ENCODE results near the gene PNKD.
"Not testable (repeated sequence)": the region's sequence is repeated elsewhere in the genome, so short reads cannot be mapped to it uniquely, and the experiment has no call there.

The PNKD gene

DNA sequence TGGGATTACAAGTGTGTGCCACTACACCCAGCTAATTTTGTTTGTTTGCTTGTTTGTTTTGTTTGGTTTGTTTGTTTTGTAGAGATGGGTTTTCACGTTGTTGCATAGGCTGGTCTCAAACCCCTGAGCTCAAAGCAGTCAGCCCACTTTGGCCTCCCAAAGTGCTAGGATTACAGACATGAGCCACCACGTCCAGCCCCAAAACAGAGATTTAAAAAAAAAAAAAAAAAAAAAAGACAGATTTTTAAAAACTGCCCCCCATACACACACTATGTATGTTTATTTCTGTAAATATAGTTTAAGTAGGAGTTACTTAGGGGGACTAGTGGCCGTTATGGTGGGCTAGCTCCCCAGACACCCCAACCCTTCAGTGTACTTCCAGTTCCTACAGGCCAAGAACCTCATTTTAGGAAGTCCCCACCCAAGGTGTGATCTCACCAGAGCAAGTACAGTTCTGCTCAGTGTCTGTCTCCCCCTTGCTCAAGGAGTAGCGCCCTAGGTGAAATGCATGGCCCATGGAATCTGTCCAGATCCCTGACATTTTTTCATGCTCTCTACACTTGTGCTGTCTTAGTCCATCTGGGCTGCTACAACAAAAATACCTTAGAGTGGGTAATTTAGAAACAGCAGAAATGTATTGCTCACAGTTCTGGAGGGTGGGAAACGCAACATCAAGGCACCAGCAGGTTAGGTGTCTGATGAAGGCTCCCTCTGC lies 23.6 kb downstream of the PNKD start:
- DNase-seq, result no peak

DNA sequence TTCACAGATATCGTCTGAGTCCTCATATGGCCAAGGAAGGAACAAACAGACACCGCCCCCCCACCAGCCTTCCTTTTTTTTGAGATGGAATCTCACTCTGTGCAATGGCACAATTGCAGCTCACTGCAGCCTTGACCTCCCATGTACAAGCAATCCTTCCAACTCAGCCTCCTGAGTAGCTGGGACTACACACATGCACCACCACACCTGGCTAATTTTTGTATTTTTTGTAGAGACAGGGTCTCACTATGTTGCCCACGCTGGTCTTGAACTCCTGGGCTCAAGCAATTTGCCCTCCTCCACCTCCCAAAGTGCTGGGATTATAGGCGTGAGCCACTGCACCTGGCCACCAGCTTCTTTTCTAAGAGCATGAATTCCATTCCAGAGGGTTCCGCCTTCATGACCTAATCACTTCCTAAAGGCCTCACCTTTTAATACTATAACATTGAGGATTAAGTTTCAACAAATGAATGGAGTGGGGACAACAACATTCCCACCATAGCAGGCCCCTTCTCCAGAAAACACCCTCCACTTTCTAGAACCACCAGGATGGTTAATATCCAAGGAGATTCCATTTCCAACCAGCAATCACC lies 24.2 kb downstream of the PNKD start:
- no peak for DNase-seq

GRCh38 chr2:218295029-218295428 lies 24.7 kb downstream of the PNKD start:
- no peak for DNase-seq

DNA sequence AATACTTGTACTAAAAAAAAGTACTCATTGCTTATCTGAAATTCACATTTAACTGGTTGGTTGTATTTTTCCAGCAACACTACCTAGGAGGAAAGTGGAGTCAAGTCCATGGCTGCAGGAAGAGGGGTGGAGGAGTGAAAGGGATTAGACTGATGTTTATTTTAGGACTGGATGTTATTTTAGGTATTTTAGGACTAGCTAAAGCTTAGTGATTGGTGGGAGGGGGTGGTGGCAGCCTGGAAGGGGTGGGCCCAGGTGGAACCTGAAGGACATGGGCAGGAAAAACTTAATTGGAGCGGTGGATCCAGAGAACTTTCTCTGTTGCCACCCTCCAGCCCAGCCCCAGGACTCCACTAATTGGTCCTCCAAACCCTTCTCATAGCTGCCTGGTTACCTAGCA lies 25.9 kb downstream of the PNKD start:
- no peak for DNase-seq

GRCh38 chr2:218296847-218297246 lies 26.5 kb downstream of the PNKD start:
- DNase-seq, result no peak

- DNase-seq, result no peak
These were observed 28.1 kb downstream of the PNKD start for GRCh38 chr2:218298314-218298875.

- DNase-seq, result no peak
These were observed 29.8 kb downstream of the PNKD start for GRCh38 chr2:218300141-218300540.

- DNase-seq, result peak; percentile 76
These were observed 31.0 kb downstream of the PNKD start for GRCh38 chr2:218301176-218301819.

GRCh38 chr2:218305383-218305782 lies 35.1 kb downstream of the PNKD start:
- no peak for DNase-seq

DNA sequence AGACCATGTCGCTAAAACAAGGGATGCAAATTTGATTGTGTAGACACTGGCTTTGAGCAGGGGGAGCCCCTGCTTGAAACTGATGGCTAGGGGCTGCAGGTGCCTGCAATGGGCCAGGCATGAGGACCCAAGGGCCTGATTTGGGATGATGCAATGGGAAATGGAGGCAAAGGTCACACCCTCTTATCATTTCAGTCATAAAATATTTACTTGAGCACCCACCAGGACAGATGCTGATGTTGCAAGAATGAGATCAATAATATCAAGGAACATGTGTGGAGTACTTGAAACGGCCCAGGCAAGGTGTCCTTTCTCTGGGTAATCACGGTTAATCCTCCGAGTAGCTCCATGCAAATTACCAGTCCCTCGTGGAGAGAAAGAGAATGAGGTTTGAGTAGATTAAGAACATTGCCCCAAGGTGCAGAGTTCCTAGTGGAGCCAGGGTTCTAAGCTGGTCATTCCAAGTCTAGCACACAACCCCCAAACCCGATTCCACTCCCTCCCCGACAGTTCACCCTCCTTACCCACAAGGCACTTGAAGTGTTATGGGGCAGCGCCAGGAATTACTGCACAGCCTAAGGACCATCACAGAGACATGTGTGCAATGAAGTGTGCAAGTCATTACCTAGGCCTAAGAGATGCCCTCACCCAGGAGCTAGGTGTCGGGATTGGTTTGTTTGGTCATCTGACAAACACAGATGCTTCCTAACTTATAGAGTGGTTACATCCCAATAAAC lies 36.0 kb downstream of the PNKD start:
- no peak for DNase-seq

DNA sequence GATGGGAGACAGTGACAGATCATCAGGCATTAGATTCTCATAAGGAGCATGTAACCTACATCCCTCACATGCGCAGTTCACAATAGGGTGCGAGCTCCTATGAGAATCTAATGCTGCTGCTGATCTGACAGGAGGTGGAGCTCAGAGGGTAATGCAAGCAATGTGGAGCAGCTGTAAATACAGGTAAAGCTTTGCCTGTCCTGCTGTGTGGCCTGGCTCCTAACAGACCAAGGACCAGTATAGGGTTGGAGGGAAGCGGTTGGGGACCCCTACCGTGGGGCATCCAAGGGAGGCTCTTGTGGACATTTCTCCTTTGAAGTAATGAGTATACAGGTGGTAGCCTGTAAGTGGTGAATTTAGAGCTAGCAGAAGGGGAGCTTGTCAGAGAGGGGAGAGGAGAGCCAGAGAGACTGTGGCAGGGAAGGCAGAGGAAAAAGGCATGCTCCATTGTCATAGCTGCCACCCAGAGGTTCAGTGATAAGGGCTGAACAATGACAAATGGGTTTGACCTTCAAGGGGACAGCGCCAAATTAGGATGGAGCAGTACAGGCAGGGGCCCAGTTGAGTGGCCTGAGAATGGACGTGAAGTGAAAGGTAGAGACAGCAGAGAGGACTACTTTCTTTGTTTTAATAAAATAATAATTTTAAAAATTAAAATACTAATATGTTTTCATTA lies 37.2 kb downstream of the PNKD start:
- no peak for DNase-seq

DNA sequence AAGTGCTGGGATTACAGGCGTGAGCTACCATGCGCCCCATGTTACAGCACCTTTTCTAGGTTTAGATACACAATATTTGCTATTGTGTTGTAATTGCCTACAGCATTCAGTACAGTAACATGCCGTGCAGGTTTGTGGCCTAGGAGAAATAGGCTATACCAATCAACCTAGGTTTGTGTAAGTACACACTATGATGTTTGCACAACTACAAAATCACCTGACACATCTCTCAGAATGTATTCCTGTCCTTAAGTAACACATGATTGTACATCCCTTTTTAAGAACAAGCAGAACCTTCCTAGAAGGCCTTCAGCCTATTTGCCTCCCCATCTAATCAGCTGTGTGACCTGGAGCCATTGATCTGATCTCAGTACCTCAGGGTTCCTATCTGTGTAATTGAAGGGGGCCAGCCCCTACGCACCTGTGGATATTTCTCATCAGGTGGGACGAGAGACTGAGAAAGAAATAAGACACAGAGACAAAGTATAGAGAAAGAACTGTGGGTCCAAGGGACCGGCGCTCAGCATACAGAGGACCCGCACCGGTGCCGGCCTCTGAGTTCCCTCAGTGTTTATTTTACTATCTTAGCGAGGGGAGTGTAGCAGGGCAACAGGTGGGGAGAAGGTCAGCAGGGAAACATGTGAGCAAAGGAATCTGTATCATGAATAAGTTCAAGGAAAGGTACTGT lies 40.7 kb downstream of the PNKD start:
- DNase-seq, result no peak

GRCh38 chr2:218311541-218312266 lies 41.4 kb downstream of the PNKD start:
- not testable (repeated sequence) for DNase-seq

DNA sequence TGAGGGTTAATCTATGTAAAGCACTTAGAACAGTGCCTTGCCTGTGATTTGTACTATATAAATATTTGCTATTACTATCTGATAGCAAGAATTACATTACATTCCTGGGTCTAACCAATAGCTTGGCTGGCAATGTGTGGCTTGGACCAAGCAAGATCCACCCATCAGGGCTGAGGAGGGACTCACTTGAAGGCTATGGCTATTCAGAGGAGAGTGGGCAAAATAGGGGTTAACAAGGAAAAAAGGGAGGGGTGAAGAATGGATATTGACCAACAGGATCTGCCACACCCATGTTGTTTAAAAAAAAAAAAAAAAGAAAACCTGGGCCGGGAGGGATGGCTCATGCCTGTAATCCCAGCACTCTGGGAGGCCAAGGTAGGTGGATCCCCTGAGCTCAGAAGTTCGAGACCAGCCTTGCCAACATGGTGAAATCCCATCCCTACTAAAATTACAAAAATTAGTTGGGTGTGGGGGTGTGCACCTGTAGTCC lies 42.0 kb downstream of the PNKD start:
- no peak for DNase-seq

- DNase-seq, result no peak
These were observed 43.0 kb downstream of the PNKD start for GRCh38 chr2:218313356-218313755.

DNA sequence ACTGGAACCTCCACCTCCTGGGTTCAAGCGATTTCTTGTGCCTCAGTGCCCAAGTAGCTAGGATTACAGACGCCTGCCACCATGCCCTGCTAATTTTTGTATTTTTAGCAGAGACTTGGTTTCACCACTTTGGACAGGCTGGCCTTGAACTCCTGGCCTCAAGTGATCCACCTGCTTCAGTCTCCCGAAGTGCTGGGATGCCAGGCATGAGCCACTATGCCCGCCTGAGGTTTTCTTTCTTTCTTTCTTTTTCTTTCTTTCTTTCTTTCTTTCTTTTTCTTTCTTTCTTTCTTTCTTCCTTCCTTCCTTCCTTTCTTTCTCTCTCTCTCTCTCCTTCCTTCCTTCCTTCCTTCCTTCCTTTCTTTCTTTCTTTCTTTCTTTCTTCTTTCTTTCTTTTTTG lies 44.4 kb downstream of the PNKD start:
- not testable (repeated sequence) for DNase-seq

DNA sequence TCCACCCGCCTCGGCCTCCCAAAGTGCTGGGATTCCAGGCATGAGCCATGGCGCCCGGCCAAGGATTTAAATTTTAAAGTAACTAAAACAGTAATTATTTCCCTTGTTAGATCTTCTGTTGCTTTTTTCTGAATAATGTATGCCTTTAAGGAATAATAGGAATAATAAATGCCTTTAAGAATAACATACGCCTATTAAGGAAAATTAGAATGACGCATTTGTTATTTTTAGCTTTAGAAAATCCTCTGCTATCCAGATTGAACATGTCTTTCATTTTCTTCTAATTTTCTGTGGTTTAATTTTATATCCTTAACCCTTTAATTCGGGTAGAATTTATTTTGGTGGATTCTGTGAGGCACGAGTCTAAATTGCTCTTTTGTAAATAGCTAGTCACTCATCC lies 45.1 kb downstream of the PNKD start:
- no peak for DNase-seq

DNA sequence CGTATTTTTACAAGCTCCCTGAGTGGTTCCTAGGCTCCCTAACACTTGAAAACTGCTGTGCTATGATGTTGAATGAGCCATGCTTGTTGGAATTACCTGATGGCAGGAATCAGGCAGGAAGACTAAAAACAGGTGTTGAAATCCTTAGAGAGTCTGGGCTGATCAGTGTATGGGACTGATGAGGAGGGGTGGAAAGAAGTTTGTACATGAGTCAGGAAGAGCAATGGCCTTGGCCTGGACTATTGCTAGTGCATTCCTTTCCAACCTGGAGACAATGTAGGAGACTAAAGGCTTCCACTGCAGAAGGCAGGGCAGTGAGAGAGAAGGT lies 46.9 kb downstream of the PNKD start:
- DNase-seq, result no peak

DNA sequence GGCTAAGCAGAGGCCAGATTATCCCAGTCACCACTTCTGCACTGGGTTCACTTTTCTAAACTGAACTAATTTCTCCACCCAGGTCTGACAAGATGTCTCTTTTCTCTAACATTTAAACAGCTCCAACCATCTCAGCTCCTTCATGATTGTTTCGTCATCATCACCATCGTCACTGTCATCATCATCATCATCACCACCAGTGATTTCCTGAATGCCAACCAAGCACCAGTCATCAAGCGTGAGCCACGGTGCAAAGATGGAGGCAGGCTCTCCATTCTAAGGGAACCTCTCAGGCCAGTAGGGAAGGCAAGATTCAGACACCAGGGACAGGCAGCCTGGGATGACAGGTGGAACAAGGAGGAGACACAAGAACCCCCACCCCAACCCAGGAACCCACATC lies 47.5 kb downstream of the PNKD start:
- no peak for DNase-seq

DNA sequence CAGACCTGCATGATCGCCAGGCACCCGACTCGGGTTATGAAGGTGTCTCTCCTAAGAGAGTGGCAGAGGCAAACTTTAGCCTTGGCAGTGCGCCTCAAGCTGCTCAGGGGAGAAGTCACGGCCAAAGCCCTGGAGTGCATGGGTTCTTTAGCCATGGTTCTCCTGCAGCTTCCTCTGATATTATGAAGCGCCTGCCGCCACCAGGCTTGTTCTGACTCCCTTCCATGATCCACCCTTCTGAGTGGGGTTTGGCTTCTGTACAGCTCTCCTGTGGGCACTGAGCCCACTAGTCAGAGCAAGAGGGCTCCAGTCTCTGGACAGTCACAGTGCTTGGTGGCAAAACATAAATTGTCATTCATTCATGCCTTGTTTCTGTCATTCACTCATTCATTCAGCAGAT lies 47.9 kb downstream of the PNKD start:
- no peak for DNase-seq

DNA sequence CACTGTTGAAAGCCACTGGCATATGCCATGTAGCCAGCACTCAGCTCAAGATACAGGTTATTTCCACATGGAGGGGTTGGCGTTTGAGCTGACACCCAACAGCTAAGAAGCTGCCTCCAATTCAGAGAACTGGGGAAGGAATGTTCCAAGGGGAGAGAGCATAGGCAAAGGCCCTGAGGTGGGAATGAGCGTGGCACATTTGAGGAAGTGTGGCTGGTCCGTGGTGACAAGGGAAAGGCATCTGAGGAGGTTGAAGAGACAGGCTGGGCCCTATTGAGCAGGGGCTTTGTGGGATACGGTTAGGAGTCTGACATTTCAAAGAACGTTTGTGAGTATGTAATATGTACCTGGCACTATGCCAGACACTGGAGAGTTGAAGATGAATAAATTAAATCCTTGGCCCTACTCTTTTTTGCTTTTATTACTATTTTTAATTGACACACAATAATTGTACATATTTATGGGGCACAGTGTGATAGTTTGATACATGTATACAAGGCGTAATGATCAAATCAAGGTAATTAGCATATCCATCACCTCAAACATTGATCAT lies 49.6 kb downstream of the PNKD start:
- DNase-seq, result no peak
